ENCODE measurements around the gene TSPAN10. TPM values are rescaled to one million over a fixed set of nuclear protein-coding genes. Genes with fewer than 3 reads are reported as not detected.
"Not testable (repeated sequence)": the region's sequence is repeated elsewhere in the genome, so short reads cannot be mapped to it uniquely, and the experiment has no call there.

Gene TSPAN10
- total RNA-seq, 2 experiments from 2014 or later, result 0.17 TPM; not detected in 1

DNA sequence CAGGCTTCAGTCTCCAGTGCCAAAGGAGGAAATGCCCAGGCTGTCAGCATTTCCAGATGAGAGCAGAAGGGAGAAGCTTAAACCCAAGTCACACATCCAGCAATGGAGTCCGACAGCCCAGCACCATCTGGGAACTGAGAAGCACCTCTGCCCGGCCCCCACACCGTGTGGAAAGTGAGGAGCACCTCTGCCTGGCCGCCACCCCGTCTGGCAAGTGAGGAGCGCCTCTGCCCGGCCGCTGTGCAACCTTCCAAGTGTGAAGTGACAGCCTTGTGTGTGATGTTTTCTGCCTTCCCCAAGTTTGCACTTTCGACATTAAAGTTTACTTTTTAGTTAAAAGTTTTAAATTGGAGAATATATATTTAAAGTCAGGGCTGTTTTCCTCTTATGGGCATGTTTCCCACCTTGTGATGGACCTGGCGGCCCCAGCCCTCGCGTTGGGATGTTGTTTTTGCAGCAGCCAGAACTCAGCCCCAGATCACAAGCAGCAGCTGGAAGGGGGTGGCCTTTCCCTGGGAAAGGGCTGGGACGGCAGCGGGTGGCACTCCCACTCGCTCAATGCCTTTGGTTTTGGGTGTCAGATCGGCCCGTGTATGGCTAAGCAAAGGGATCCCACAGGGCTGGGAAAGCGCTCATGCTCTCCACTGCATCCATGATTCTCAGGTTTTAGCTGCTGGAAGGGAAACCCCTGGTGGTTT lies 36.7 kb downstream of the TSPAN10 start:
- intact Hi-C loops (cut with DNase I, micrococcal nuclease), result no loop called here
- no peak for DNase-seq
- H3K27ac ChIP-seq (ENCODE audit: low read depth in 1 of 2, low read length in 2 of 2), result no peak overlapping the region
- Mint-ChIP-seq H3K27ac (no peak overlapping the region), H3K36me3 (ENCODE audit: low read depth) (peaks cover 35% of the 10 kb centered on the region), H3K27me3 (no peaks in the 10 kb centered on the region), H3K9me3 (no peaks in the 10 kb centered on the region), H3K4me3 (no peak overlapping the region), H3K4me1 (ENCODE audit: low read depth) (peaks cover 6% of the 10 kb centered on the region)
- ChIA-PET POLR2A (interaction anchor here (1.5 to 1.7 kb wide), 2 partner anchors 10 kb away, joined by 4 read pairs; partner anchors contain the start of genes ARL16 and HGS), CTCF (no interaction called here)
- H3K4me1 ChIP-seq (ENCODE audit: insufficient read depth, low read length), result peaks cover 6% of the 10 kb centered on the region
- peaks cover 51% of the 10 kb centered on the region for H3K36me3 ChIP-seq (ENCODE audit: insufficient read depth, low read length)
- no peaks in the 10 kb centered on the region for H3K27me3 ChIP-seq (ENCODE audit: control insufficient read depth in 1 of 2, insufficient read depth in 2 of 2, low read length in 2 of 2)
- TF ChIP-seq, protein P1, sequence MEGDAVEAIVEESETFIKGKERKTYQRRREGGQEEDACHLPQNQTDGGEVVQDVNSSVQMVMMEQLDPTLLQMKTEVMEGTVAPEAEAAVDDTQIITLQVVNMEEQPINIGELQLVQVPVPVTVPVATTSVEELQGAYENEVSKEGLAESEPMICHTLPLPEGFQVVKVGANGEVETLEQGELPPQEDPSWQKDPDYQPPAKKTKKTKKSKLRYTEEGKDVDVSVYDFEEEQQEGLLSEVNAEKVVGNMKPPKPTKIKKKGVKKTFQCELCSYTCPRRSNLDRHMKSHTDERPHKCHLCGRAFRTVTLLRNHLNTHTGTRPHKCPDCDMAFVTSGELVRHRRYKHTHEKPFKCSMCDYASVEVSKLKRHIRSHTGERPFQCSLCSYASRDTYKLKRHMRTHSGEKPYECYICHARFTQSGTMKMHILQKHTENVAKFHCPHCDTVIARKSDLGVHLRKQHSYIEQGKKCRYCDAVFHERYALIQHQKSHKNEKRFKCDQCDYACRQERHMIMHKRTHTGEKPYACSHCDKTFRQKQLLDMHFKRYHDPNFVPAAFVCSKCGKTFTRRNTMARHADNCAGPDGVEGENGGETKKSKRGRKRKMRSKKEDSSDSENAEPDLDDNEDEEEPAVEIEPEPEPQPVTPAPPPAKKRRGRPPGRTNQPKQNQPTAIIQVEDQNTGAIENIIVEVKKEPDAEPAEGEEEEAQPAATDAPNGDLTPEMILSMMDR (IDR thresholded peaks at IDR 0.05), result no peak
- no peak overlapping the region for H3K4me3 ChIP-seq (ENCODE audit: low read length)
- no peak for ATAC-seq (ENCODE audit: poor library complexity)
- no peaks in the 10 kb centered on the region for H3K9me3 ChIP-seq (ENCODE audit: control insufficient read depth in 1 of 2, insufficient read depth in 1 of 2, low read length in 2 of 2)

DNA sequence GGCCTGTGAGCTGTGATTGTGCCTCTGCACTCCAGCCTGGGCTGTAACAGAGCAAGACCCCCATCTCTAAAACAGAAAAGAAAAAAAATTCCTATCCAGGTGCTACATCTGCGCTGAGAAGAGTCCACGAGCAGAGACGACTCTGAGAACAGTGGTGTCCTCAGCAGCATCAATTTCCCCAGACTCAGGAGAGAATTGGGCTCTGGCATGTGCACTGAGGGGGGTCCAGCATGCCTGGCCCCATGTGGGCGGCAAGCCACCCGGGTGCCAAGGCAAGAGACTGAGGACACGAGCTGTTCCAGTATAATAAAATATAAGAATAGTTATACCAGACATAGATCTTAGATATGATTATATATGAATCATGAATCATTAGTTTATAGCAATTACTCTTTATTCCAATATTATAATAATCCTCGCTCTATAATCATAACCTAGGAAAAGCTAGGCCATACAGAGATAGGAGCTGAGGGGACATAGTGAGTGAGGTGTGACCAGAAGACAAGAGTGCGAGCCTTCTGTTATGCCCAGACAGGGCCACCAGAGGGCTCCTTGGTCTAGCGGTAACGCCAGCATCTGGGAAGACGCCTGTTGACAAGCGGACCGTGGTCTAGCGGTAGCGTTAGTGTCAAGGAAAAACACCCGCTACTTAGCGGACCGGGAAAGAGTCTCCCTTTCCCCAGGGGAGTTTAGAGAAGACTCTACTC lies 38.7 kb downstream of the TSPAN10 start:
- DNase-seq, result peak in 6 of 14 experiments; percentile 15 to 46 (median 26)
- H3K27me3 Mint-ChIP-seq; H3K4me1 ChIP-seq (ENCODE audit: insufficient read depth, low read length); H3K27ac Mint-ChIP-seq; intact Hi-C loops (cut with DNase I, micrococcal nuclease); H3K27ac ChIP-seq (ENCODE audit: low read depth in 1 of 2, low read length in 2 of 2); H3K9me3 Mint-ChIP-seq; ATAC-seq (ENCODE audit: poor library complexity); H3K27me3 ChIP-seq (ENCODE audit: control insufficient read depth in 1 of 2, insufficient read depth in 2 of 2, low read length in 2 of 2); H3K9me3 ChIP-seq (ENCODE audit: control insufficient read depth in 1 of 2, insufficient read depth in 1 of 2, low read length in 2 of 2); H3K4me3 ChIP-seq (ENCODE audit: low read length); H3K4me1 Mint-ChIP-seq (ENCODE audit: low read depth): not testable (repeated sequence)
- peaks cover 35% of the 10 kb centered on the region for H3K36me3 ChIP-seq (ENCODE audit: insufficient read depth, low read length)
- Mint-ChIP-seq H3K36me3 (ENCODE audit: low read depth) (peaks cover 26% of the 10 kb centered on the region), H3K4me3 (peak overlapping the region; percentile 11)
- ChIA-PET POLR2A (interaction anchor here (0.5 to 0.8 kb wide), 3 partner anchors 13 to 27 kb away, joined by 3 read pairs; partner anchors contain the start of genes MRPL12 and PDE6G), CTCF (interaction anchor here (1.0 kb wide), 1 partner anchor 10 kb away, joined by 5 read pairs; no protein-coding TSS in a partner anchor)
- TF ChIP-seq, protein P1 (IDR thresholded peaks at IDR 0.05), result peak; percentile 66

DNA sequence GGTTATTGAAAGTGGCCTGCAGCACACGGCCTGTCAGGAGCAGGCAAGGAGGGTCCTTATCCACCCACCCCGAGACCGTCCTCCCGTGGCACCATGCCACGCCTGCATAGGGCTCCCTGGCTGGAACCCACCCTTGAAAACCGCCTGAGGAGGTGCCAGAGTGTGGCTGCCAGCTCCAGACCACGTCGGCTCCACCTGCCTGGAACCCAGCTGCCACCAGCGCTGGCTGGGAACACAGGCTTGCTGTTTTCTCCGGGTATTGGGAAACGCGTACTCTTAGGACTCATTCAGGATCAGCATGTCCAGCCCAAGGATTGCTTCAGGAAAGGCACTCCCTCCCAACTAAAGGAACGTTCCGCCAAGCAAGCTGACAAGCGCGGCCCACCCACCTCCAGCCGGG lies 39.9 kb downstream of the TSPAN10 start:
- POLR2A ChIA-PET, result no interaction called here
- no peak for ATAC-seq (ENCODE audit: poor library complexity)
- no peaks in the 10 kb centered on the region for H3K27me3 Mint-ChIP-seq
- Histone ChIP-seq H3K4me3 (ENCODE audit: low read length) (no peak overlapping the region), H3K4me1 (ENCODE audit: insufficient read depth, low read length) (peaks cover 4% of the 10 kb centered on the region), H3K27ac (ENCODE audit: low read depth in 1 of 2, low read length in 2 of 2) (no peak overlapping the region), H3K27me3 (ENCODE audit: control insufficient read depth in 1 of 2, insufficient read depth in 2 of 2, low read length in 2 of 2) (no peaks in the 10 kb centered on the region), H3K9me3 (ENCODE audit: control insufficient read depth in 1 of 2, insufficient read depth in 1 of 2, low read length in 2 of 2) (no peaks in the 10 kb centered on the region), H3K36me3 (ENCODE audit: insufficient read depth, low read length) (peaks cover 25% of the 10 kb centered on the region)
- DNase-seq, result no peak
- TF ChIP-seq, protein P1 (IDR thresholded peaks at IDR 0.05), result no peak
- no peak overlapping the region for H3K27ac Mint-ChIP-seq
- intact Hi-C loops (cut with DNase I, micrococcal nuclease), result no loop called here
- H3K4me1 Mint-ChIP-seq (ENCODE audit: low read depth), result peaks cover 6% of the 10 kb centered on the region
- H3K4me3 Mint-ChIP-seq, result no peak overlapping the region
- peaks cover 14% of the 10 kb centered on the region for H3K36me3 Mint-ChIP-seq (ENCODE audit: low read depth)
- CTCF ChIA-PET, result no interaction called here
- no peaks in the 10 kb centered on the region for H3K9me3 Mint-ChIP-seq
